GM10266 (cell line): ENCODE measurements around the gene BNC2.

Experiments
- DNase-seq: peaks from one replicate; pipeline ENCODE4 v3.0.0; 2012; ENCODE audit errors: extremely low spot score
- TF ChIP-seq, protein P1 (sequence below): IDR thresholded peaks from 2 replicates; pipeline ENCODE4 v1.5.1; 2012; ENCODE audit warnings: mild to moderate bottlenecking, low read depth; ENCODE audit not compliant: control insufficient read depth, insufficient read depth; ENCODE audit errors: missing control alignments

BNC2 gene

DNA sequence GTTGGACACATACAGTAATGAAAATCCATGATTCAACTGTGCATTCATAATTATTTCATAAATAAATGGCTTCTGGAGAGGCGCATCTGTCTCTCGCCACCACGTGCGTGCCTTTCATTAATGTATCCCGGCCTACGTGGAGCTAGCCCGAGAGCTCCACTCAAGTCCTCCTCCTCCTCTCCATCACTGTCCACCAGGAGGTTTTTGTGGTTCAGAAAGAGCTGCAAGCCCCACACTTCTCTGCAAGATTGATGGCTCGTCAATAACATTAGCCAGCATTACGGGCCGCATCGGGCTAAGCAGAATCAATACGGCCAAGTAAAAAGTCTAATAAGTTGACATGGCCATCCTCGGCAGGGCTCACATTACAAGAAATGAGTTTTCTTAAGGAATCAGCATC is 499.8 kb downstream of the BNC2 start:
- TF ChIP-seq, protein P1, sequence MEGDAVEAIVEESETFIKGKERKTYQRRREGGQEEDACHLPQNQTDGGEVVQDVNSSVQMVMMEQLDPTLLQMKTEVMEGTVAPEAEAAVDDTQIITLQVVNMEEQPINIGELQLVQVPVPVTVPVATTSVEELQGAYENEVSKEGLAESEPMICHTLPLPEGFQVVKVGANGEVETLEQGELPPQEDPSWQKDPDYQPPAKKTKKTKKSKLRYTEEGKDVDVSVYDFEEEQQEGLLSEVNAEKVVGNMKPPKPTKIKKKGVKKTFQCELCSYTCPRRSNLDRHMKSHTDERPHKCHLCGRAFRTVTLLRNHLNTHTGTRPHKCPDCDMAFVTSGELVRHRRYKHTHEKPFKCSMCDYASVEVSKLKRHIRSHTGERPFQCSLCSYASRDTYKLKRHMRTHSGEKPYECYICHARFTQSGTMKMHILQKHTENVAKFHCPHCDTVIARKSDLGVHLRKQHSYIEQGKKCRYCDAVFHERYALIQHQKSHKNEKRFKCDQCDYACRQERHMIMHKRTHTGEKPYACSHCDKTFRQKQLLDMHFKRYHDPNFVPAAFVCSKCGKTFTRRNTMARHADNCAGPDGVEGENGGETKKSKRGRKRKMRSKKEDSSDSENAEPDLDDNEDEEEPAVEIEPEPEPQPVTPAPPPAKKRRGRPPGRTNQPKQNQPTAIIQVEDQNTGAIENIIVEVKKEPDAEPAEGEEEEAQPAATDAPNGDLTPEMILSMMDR: no peak
- DNase-seq: no peak

DNA sequence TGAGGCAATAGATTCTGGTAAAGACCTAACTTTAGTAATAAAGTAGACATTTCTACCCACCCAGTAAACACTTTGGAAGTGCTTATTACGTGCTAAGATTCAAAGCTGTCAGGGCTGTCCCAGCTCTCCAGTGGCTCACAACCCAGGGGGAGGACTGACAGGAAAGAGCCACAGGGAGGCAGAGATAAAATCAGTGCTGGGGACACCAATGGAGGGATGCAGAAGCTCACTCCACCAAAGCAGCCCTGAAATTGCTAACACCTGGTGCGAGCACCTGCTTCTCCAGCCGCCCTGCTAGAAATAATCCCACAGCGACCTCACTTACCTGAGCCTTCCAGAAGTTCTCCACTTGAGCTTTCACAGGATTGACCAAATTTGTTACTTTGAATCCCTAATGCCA is 501.0 kb downstream of the BNC2 start:
- TF ChIP-seq, protein P1: no peak
- no peak for DNase-seq

DNA sequence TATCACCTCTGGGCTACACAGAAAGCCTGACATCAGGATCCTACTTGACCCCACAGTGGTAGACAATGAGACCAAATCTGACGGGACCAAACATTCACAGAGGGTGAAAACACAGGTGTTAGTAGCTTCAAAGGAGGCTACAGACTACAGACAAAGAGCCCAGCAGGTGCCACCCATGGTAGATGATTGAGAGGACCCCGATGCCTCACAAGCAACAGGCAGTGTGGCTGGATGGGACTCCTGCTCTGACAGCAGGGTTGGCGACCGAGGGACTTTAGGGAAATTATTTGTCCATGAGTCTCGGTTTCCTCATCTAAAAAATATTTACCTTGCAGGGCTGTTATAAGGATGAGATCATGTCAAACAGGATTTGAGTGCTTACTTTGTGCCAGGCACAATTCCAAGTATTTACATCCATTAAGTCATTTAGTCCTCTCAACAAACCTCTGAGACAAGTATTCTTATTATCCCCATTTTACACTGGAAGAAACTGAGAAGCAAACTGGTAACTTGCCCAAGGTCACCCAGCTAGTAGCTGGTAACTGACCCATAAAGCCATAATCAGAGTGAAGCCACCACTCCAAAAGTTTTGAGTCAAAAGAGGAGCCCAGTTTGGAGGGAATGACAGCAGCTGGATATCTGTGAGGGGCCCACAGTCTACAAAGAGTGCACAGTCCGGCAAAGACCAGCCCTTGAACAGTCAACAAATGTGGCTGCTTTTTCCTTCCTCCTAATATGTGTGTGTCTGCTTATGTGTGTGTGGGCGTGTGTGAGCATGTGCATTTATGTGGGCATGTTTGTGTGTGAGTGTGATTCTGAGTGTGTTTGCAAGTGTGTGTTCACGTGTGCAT is 502.0 kb downstream of the BNC2 start:
- TF ChIP-seq, protein P1: no peak
- DNase-seq: no peak

DNA sequence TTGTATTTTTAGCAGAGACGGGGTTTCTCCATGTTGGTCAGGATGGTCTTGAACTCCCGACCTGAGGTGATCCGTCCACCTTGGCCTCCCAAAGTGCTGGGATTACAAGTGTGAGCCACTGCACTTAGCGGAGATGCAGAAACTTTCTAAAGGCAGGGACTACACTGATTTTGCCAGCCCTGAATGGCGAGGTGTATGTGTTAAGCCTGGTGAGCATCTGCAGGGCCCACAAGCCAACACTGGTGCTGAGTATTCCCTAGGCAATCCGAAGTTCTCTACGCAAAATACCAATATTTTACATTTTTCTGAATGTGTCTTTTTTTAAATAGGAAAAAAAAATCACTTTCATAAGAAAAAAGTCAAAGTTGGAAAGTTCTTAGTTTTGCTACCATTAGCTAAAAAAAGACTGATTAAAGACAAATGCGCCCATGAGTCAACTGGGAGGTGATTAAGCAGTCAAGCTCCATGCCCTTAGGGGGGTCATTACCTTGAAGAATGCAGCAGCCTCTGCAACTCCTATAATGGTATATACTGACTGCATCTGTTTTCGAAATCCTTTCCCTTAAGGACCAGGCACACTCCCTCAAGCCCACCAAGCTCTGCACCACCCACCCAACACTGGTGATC is 502.8 kb downstream of the BNC2 start:
- TF ChIP-seq, protein P1: no peak
- DNase-seq: no peak

DNA sequence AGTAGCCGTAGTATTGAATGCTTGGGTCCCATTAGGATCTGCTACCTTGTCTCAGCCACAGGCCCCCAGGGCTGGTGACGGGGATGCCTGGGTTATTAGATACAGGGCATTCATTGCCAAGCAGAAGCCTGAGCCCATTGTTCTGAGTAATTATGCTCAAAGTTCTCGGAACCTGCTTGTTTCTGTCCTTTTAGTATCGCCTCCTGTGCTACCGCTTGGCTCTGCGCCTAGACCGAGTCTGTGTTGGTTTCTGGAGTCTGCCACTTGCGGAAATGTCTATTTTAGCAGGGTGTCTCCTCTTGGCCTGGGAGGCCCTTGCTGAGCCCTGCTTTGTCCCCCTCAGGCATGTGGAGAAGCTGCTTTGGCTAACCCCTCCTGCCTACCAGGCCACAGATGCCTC is 506.1 kb downstream of the BNC2 start:
- no peak for DNase-seq
- TF ChIP-seq, protein P1: no peak

DNA sequence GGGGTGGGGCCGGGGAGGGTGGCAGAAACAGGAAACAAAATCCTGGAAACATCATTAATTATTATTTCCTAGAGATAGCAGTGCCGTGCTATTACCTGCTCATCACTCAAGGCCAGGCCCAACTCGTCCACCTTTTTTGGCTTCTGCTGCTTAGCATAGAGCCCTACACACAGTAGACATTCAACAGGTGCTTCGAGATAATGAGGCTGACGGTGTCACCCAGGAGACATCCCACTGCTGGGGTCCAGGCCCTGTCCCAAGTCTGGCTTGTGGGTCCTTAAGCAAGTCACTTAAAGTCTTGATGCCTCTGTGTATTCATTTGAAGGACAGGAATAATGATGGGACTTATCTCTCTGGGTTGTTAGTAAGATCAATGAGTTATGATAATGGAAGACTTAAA is 506.6 kb downstream of the BNC2 start:
- TF ChIP-seq, protein P1: no peak

More for the DNA sequence above, 506.6 kb downstream of the BNC2 start:
- no peak for DNase-seq
